NCI-H1930 (cell line): ENCODE results near the gene TMCC3.
"Not testable (repeated sequence)": the region's sequence is repeated elsewhere in the genome, so short reads cannot be mapped to it uniquely, and the experiment has no call there.

ENCODE experiments used
- DNase-seq, 2 experiments: peaks; one replicate each; lab custom pipeline; 2025; lab: John Stamatoyannopoulos, UW

The TMCC3 gene

GRCh38 chr12:94601307-94601706, 49.0 kb downstream of the TMCC3 start:
- not testable (repeated sequence) for DNase-seq

GRCh38 chr12:94599189-94599588, 51.2 kb downstream of the TMCC3 start:
- no peak for DNase-seq

GRCh38 chr12:94597268-94597667, 53.1 kb downstream of the TMCC3 start:
- no peak for DNase-seq

DNA sequence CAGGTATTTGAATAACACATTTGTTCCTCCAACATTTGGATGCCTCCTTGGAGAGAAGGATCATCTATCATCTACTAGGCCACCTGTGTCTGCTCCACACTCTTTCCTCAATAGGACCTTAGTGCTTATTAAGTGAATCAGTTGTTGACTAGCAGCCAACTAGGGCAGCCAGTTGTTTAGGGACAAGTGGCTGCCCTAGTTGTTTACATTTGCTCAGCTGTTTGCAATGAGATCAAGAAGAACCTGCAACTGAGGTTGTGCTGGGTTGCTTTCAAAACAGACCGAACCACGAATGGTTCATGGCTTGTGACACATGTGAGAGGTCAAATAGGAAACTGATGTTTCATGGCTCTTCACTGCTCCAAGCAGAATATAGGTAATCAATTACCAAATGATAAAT, 53.8 kb downstream of the TMCC3 start:
- DNase-seq = no peak

DNA sequence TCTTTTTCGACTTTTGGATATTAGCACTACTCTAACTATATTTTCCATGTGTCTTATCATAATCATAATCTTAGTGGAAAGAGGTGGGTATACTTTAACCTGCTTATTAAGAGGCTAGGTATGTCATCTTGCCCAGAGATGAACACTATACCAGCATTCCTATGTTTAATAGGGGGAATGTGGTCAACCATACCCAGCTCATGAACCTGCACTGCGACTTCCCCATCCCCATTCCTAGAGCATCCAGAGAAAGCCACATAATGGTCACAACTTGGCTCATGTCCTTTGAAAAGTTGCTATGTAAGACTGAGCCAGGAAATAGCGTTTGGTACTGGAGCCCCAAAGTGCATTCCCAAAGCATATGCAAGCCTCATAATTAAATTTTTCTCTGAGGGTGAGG, 55.2 kb downstream of the TMCC3 start:
- DNase-seq = no peak

DNA sequence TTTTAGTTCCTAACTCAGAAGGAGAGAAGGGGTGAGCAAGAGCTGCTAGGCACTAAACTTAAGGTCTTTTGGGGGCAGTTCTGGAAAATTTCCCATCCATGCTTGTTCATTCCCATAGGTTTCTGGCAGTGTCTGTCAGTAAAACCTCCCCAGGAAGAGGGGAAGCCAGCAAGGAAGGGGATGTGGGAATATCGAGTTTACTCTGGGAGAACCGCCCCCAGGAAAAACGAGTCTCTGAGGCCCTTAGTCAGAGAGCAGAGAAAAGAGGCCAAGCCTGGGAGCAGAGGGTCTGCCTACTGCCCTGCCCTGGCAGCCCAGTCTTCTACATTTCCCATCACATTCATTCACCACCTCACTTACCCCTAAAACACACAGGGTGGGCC, 55.9 kb downstream of the TMCC3 start:
- DNase-seq = no peak

- DNase-seq = no peak
These were observed 56.4 kb downstream of the TMCC3 start for GRCh38 chr12:94593822-94594442.

- DNase-seq = not testable (repeated sequence)
These were observed 57.6 kb downstream of the TMCC3 start for GRCh38 chr12:94592723-94593122.

GRCh38 chr12:94592080-94592479, 58.3 kb downstream of the TMCC3 start:
- DNase-seq = no peak

DNA sequence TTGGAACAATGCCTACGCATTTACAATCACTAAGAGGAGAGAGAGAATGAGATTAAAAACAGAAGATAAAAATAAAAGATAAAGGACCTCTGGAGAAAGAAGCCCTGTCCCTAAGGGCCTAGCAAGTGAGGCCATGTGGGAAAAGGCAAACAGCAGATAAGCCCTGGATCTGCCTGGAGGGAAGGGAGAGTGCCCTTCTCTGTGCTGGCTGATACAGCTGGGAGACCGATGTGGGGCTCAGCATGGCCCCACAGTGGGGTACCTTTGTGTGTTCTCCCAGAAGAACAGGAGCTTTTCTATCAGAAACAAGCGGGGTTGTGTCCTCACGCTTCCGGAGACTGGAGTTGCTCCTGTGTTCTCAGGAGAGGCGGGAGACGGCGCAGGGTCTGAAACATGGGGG, 59.9 kb downstream of the TMCC3 start:
- DNase-seq = no peak

- DNase-seq = no peak
These were observed 60.8 kb downstream of the TMCC3 start for GRCh38 chr12:94589591-94590001.

DNA sequence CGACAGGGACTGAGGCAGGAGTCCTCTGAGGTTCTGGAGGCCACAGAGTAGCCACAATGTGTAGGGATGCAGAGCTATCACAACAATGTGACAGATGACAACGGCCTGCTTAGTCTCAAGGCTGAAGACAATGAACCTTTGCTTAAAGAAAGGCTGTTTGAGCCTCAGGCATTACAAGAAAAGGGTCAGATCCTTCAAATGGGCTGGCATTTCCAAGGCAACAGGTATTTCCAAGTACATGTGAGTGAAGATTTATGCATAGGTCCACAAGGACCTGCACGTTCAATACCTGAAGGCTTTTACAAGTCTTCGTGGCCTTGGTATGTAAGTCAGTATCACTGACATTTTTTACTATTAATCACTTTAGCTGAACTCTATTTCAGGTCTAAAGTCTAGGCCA, 62.0 kb downstream of the TMCC3 start:
- no peak for DNase-seq

DNA sequence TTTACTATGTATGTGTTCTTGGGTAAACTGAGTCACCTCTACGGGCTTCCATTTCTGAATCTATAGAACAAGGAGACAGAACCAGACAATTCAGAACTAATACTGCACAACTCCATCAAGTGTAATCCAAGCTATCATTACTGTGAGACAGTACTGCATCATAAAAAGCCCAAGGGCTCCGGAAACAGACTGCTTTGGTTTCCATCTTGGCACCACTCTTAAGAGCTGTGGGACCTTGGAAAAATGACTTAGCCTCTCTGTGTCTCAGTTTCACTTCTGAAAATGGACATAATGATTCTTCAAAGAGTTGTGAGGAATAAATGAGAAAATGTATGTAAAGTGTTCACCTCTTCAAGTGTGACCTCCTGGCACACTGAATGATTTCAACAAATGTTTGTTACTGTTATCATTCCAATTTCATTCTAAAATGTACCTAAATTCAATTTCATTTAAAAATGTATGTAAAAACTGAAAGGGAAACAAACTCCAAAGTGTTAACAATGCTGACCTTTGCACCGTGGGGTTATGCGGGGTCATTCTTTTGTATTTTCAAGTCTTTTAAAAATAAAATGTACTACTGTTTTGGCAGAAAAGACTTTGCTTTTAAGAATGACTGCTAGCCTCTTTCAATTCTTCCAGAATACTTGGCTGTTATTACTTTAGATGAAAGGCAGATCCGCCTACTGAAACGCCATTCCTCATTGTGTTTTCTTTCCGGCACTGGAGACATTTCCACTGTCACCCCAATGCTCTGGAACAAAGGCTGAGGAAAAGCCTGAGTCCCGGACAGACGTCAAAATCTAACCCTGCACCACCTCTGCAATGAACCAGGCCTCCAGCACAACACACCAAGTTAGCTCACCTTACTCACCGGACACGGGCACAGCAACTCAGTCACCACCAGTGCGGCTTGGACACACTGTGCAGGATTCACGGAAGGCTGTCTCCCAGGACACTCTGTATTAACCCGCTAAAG, 62.8 kb downstream of the TMCC3 start:
- no peak for DNase-seq

GRCh38 chr12:94586589-94587259, 63.6 kb downstream of the TMCC3 start:
- DNase-seq = no peak

- no peak for DNase-seq
These were observed 64.7 kb downstream of the TMCC3 start for GRCh38 chr12:94585626-94586025.

DNA sequence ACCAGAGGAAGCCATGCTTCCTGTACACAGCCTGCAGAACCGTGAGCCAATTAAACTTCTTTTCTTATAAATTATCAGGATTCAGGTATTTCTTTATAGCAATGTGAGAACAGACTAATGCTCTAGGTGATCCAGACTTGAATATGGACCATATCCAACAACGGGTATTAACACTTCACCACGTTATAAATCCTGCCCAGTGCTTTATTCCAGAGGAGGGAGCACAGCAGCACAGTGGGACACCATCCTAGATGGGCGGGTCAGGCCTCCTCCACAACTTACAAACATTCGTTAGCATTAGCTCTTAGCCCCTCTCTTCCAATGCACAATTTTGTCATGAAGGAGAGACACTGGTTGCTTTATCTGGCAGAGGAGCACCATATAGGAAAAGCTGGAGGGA, 66.0 kb downstream of the TMCC3 start:
- DNase-seq = no peak

DNA sequence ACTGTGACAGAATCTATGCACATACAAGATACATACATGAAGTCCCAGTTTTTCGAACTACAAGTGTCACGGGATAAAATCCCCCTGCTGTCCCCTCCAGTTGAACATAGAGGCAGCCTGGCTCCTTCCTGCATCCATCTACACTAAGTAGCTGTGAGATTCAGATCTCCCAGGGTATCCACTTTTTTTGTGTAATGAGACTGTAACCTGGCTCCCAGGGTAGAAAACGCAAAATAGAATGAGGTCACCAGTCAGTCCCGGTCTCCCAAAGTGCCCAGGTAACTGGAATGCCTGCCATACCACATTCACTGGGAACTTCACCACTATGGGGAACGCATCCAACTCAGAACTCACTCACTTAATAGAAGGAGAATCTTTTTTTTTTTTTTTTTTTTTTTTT, 67.8 kb downstream of the TMCC3 start:
- DNase-seq = no peak

GRCh38 chr12:94575645-94576403, 74.5 kb downstream of the TMCC3 start:
- DNase-seq = no peak

- no peak for DNase-seq
These were observed 75.3 kb downstream of the TMCC3 start for GRCh38 chr12:94575024-94575423.

- DNase-seq = no peak
These were observed 78.8 kb downstream of the TMCC3 start for GRCh38 chr12:94571556-94571955.

DNA sequence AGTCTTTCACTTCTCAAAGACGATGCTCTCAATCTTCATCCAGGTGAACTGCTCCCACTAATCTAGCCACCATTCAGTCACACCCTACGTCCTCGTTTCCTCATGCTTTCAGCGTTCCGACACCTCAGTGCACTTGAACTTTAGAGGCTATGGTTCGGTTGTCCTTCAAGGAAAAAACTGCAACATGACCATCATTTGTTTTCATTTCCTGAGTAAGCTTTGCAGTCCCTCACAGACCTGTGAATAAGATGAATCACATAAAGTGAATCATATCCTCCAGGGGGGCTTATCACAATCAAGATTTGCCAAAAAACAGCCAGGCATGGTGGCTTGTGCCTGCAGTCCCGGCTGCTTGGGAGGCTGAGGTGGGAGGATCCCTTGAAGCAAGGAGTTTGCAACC, 80.2 kb downstream of the TMCC3 start:
- DNase-seq = no peak

GRCh38 chr12:94567761-94568160, 82.6 kb downstream of the TMCC3 start:
- DNase-seq = no peak
